ENCODE results near the gene ACVR1. TPM values are rescaled to one million over a fixed set of nuclear protein-coding genes. Genes with fewer than 3 reads are reported as not detected.

Gene ACVR1
- total RNA-seq, 1 donor from 2014 or later = 29.9 TPM

- H3K9me3 Mint-ChIP-seq (ENCODE audit: unreplicated experiment) = no peaks in the 10 kb centered on the region
- peaks cover 20% of the 10 kb centered on the region for H3K4me1 Mint-ChIP-seq (ENCODE audit: unreplicated experiment)
- no peak overlapping the region for H3K4me3 Mint-ChIP-seq (ENCODE audit: unreplicated experiment)
- no peaks in the 10 kb centered on the region for H3K27me3 Mint-ChIP-seq (ENCODE audit: unreplicated experiment)
- DNase-seq (ENCODE audit: low spot score) = no peak
- no peaks in the 10 kb centered on the region for H3K36me3 Mint-ChIP-seq (ENCODE audit: low read depth, unreplicated experiment)
- no peak overlapping the region for H3K27ac Mint-ChIP-seq (ENCODE audit: unreplicated experiment)
- TF ChIP-seq CTCF (IDR thresholded peaks at IDR 0.05; ENCODE audit: unreplicated experiment) = no peak
Measured at GRCh38 chr2:157780211-157780610, 95.9 kb downstream of the ACVR1 start.

- no peak for DNase-seq (ENCODE audit: low spot score)
- TF ChIP-seq CTCF (IDR thresholded peaks at IDR 0.05; ENCODE audit: unreplicated experiment) = no peak
- no peaks in the 10 kb centered on the region for H3K36me3 Mint-ChIP-seq (ENCODE audit: low read depth, unreplicated experiment)
- H3K9me3 Mint-ChIP-seq (ENCODE audit: unreplicated experiment) = no peaks in the 10 kb centered on the region
- no peak overlapping the region for H3K4me3 Mint-ChIP-seq (ENCODE audit: unreplicated experiment)
- no peak overlapping the region for H3K27ac Mint-ChIP-seq (ENCODE audit: unreplicated experiment)
- H3K27me3 Mint-ChIP-seq (ENCODE audit: unreplicated experiment) = no peaks in the 10 kb centered on the region
- H3K4me1 Mint-ChIP-seq (ENCODE audit: unreplicated experiment) = peaks cover 19% of the 10 kb centered on the region
Measured at GRCh38 chr2:157779794-157780193, 96.3 kb downstream of the ACVR1 start.

GRCh38 chr2:157777427-157777826 is 98.7 kb downstream of the ACVR1 start:
- Mint-ChIP-seq H3K4me1 (ENCODE audit: unreplicated experiment) (peaks cover 11% of the 10 kb centered on the region), H3K27me3 (ENCODE audit: unreplicated experiment) (no peaks in the 10 kb centered on the region), H3K9me3 (ENCODE audit: unreplicated experiment) (no peaks in the 10 kb centered on the region), H3K27ac (ENCODE audit: unreplicated experiment) (no peak overlapping the region), H3K4me3 (ENCODE audit: unreplicated experiment) (no peak overlapping the region), H3K36me3 (ENCODE audit: low read depth, unreplicated experiment) (peaks cover 3% of the 10 kb centered on the region)
- peak; percentile 66 for TF ChIP-seq CTCF (IDR thresholded peaks at IDR 0.05; ENCODE audit: unreplicated experiment)
- DNase-seq (ENCODE audit: low spot score) = peak; percentile 30

GRCh38 chr2:157771234-157771633 is 104.9 kb downstream of the ACVR1 start:
- H3K4me3 Mint-ChIP-seq (ENCODE audit: unreplicated experiment) = no peak overlapping the region
- H3K27ac Mint-ChIP-seq (ENCODE audit: unreplicated experiment) = no peak overlapping the region
- H3K4me1 Mint-ChIP-seq (ENCODE audit: unreplicated experiment) = peaks cover 6% of the 10 kb centered on the region
- DNase-seq (ENCODE audit: low spot score) = no peak
- H3K36me3 Mint-ChIP-seq (ENCODE audit: low read depth, unreplicated experiment) = peaks cover 13% of the 10 kb centered on the region
- no peak for TF ChIP-seq CTCF (IDR thresholded peaks at IDR 0.05; ENCODE audit: unreplicated experiment)
- H3K9me3 Mint-ChIP-seq (ENCODE audit: unreplicated experiment) = no peaks in the 10 kb centered on the region
- H3K27me3 Mint-ChIP-seq (ENCODE audit: unreplicated experiment) = no peaks in the 10 kb centered on the region

- no peaks in the 10 kb centered on the region for H3K9me3 Mint-ChIP-seq (ENCODE audit: unreplicated experiment)
- peaks cover 23% of the 10 kb centered on the region for H3K36me3 Mint-ChIP-seq (ENCODE audit: low read depth, unreplicated experiment)
- no peaks in the 10 kb centered on the region for H3K27me3 Mint-ChIP-seq (ENCODE audit: unreplicated experiment)
- no peak for TF ChIP-seq CTCF (IDR thresholded peaks at IDR 0.05; ENCODE audit: unreplicated experiment)
- no peak overlapping the region for H3K4me3 Mint-ChIP-seq (ENCODE audit: unreplicated experiment)
- peaks cover 6% of the 10 kb centered on the region for H3K4me1 Mint-ChIP-seq (ENCODE audit: unreplicated experiment)
- no peak overlapping the region for H3K27ac Mint-ChIP-seq (ENCODE audit: unreplicated experiment)
- no peak for DNase-seq (ENCODE audit: low spot score)
Measured at GRCh38 chr2:157769856-157770255, 106.3 kb downstream of the ACVR1 start.
